G401 (cell line): ENCODE measurements around the gene KREMEN2. TPM values are rescaled to one million over a fixed set of nuclear protein-coding genes. Genes with fewer than 3 reads are reported as not detected.

Experiments used
- DNase-seq: peaks from one replicate; pipeline ENCODE4 v3.0.0-alpha.2; 2015; ENCODE audit warnings: low spot score
- in situ Hi-C: cut with HindIII; loops from 2 replicates; pipeline ENCODE4 v1.10.0; 2016; ENCODE audit warnings: low sequenced_read_pairs, mixed read lengths
- total RNA-seq: library from RNA; depleted of rRNA; stranded (reverse); fragments of >200 nt; shearing (Covaris generic); gene quantifications from 2 replicates; pipeline ENCODE4 v1.2.3, GENCODE V29; 2014

The KREMEN2 gene
- total RNA-seq, 1 experiment from 2014 or later = 64.8 TPM

DNA sequence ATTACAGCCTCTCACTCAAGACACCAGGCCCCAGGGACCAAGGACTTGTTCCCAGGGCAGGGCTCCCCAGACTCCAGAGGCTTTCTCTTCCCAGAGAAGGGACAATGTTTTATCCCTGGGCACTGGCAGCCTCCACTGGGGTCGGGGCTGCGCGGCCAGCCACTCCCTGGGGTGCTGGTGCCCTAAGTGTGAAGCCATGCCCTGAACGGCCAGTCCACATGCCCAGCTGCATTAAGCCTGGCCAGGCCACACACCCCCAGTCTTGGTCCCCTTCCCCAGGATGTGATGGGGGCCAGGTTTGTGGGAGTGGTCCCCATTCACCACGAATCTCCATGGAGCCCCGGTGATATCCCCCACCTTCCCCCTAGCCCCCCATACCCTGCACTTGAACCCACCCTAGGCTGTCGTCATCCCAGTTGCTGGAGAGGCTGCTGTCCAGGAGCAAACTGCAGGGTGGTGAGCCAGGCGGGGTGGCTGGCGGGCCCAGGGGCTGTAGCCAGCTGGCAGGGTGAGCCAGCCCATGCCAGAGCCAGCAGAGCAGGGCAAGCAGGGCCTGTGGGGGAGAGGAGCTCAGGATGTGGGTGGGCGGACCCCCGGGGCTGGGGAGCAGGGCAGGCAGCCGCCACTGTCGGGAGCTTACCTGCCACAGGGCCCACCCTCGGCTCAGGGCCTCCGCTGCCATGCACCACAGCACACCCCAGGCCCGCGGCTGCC, 9.7 kb downstream of the KREMEN2 start:
- in situ Hi-C loops = no loop called here
- DNase-seq = no peak

DNA sequence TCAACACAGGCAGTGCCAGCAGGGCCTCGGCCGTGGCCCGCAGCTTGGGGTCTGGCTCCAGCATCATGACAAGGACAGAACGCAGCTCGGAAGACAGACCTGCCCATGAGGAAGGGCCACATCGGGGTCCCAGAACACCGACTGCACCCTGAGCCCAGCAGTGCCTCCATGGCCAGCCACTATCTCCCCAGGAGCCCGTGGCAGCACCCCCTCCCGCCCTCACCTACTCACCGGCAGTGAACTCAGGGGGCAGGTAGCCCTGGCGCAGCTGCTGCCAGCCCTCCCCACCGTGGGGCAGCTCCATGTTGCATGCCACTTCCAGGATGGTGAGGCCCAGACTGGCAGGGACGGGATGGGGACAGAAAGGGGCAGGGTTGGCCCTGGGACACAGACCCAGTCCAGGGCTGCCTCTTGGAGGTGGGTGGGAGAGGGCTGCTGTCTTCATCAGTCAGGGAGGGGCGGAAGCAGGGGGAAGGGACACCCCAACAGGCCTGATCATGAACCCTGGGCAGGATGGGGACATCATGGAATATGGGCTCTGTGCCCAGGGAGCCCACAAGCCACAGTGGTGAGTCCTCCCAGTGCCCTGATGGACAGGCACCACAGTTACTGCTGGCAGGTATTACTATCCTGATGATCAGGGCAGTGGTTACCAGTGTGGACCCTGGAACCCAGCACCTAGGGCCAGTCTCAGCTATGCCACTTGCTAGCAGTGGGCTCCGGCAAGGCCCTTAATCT, 10.4 kb downstream of the KREMEN2 start:
- no peak for DNase-seq

DNA sequence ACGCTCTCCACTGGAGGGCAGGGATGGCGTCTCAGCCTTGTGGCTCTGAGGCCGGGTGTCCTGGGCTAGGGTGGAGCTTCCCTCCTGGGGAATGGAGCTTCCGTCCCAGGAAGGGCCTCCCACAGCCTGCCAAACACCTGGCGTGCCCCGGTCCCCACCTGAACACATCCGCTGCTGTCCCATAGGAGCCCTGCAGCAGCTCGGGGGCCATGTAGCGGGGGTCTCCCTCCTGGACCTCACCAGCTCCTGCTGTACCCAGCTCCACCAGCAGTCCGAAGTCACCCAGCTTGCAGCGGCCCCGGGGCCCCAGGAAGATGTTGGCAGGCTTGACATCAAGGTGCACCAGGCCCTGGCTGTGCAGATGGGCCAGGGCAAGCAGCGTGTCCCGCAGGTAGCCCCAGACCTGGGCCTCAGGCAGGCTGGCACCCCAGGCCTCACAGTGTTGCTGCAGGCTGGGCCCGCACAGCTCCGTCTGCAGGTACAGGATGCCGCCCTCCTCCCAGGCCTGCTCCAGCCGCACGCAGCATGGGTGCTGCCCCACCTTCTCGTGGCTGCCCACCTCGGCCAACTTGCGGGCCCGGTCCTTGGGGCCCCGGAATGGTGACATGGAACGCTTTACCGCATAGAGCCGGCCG, 11.2 kb downstream of the KREMEN2 start:
- no peak for DNase-seq
- in situ Hi-C loops = no loop called here

More for the DNA sequence above, 10.4 kb downstream of the KREMEN2 start:
- in situ Hi-C loops = no loop called here

DNA sequence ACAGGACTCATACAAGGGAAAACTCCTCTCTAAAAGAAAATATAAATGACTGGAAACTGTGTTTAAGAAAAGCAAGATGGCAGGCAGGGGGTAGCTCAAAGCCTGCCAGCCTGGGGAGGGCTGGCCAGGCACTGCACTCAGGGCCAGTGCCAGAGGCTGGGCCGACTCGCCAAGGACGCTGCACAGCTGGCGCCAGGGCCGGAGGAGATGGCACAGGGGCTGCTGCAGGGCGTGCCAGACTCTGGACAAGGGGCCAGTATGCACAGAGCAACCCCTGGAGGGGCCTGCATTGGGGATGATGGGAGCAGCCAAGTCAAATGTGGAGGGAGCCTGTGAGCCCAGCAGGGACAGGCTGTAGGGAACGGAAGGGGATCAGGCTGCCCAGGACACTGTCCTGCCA, 12.1 kb downstream of the KREMEN2 start:
- in situ Hi-C loops = no loop called here
- no peak for DNase-seq

DNA sequence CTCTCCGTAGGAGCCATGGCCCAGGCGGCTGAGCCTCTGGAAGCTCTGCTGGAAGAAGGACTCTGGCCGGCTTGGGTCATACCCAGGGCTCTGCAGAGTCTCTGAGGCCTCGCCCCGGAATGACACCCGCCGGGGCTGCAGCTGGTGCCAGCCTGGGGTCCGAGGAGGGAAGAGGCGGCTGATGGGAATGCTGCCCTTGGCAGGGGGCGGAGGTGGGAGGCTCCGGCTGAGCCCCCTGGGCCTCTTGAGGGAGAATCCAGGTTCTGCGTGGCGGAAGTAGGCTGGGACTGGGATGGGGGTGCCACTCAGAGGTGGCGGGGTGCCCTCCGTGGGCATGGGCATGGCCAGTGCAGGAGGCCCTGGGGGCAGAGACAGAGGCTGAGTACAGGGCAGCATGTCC, 12.6 kb downstream of the KREMEN2 start:
- in situ Hi-C loops = no loop called here
- DNase-seq = no peak

DNA sequence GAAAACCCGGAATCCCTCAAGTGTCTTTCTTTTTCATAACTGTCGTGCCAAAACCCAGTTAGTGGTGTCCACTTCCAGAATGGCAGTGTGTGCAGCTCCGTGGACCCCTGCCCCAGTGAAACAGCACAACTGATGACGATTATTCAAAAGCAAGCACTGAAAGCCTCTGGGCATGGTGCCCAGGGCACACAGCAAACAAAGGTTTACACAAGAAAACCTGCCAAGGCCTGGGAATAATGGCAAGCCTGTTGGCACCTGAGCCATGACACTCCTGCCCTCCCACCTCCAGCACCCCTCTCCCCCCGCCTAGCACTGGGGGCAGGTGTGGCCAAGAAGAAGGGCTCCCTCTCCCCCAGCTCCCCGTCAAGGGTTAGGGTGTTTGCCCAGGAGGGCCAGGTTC, 13.4 kb downstream of the KREMEN2 start:
- in situ Hi-C loops = no loop called here

DNA sequence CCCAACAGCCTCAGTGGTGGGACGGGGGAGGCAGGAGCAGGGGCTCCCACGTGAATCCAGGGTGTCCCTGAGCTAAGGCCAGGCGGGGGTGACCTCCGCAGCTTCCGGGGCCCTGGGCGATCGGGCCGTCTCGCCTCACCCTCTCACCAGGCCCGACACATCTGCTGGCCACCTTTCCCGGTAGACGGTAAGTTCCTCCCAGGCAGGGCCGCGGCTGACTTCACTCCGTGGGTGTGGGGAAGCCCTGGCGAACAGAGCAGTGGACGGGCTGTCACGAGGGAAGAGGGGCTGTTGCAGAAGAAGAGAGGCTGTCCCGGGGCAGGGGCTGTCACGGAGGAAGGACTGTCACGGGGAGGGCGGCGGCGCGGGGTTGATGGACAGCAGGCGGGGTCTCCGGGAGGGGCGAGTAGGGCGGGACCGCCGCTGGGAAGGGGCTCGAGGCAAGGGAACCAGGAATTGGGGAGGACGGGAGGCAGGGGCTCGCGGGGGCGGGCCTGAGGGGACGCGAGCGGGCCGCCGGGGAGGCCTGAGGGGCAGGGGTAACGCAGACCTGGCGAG, 15.7 kb downstream of the KREMEN2 start:
- DNase-seq = no peak
- in situ Hi-C loops = no loop called here

More for the DNA sequence above, 13.4 kb downstream of the KREMEN2 start:
- DNase-seq = no peak

DNA sequence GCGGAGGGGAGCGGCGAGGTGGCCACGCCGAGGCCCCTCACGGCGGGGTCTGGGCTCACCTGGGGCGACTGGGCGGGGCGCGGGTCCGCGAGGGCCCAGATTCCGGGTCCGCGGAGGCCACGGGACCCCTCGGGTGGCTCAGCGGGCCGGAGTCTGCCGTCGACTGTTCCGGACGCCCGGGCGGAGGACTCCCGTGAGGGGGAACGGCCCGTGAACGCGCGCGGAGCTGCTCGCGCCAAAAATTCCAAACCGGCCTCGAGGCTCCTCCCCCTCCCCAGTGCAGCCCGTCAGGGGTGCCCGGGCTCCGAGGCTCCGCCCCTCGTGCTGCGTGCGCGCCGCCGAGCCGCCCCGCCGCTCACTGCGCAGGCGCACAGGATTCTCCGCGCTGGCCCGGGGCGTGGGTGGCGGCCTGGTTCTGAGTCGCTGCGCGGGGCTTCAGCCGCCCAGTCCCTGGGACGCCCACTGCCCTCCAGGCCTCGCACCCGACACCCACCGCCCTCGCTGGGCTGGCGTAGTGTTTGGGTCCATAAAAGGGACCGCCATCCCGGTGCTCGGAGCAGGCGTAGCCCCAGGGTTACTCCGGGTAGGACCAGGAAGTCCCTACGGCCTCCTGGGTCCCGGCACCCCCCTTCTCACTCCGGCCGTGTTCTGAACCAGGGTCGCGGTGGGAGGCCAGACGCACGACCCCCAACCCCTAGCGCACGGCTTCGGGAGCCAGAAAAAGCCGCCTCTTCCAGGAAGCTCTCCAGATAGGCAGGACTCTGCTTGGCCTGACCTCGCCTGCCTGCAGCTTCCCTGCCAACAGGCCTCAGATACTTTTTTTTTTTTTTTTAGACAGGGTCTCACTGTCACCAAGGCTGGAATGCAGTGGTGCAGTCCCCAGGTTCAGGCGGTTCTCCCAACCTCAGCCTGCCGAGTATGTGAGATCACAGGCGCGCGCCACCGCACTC, 16.4 kb downstream of the KREMEN2 start, which contains the start of gene PKMYT1:
PKMYT1 (minus strand) TSS at position 220 of the 950 bp plus-strand sequence. CDS start 789 bp downstream, outside the sequence.
- in situ Hi-C loops = no loop called here
- DNase-seq = peak; percentile 83

DNA sequence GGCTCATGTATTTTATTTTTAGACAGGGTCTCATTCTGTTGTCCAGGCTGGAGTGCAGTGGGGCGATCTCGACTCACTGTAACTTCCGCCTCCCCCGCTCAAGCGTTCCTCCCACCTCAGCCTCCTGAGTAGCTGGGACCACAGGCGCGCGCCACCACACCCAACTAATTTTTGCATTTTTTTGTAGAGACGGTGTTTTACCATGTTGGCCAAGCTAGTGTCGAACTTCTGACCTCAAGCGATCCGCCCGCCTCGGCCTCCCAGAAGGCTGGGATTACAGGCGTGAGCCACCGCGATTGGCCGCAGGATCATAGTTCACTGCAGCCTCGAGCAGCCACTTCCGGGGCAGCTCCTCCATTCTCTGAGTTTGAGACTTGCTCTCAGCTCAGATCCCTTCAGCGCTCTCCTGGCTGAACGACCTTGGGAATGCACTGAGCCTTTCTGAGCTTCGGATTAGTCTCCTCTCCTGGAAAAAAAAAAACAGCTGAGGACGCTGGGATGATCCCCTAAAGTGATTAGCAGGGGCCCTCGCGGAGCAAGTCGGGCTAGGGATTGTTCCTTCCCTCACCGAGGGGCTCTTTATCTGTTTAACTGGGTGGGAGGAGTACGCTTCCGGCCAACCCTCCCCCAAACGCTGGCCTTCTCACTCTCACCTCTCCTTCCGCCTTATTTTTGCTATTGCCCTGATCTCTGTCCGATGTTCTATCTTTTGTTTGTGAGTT, 17.3 kb downstream of the KREMEN2 start:
- in situ Hi-C loops = no loop called here
- DNase-seq = no peak

DNA sequence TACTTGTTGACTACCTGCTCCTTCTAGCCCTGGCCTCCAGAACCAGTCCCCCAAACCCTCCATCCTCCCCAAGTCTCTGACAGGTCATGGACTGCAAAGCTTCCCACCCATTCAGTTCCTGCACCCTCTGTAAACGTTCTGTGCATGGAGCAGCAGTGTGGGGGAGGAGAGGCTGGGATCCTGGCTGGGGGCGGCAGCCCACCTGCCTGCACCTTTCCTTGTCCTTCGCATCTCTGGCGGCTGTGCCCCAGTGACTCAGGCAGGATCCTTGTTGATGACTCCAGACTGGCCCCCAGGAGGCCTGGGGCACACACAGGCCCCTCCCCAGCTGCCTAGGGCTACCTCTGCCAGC, 17.8 kb downstream of the KREMEN2 start:
- in situ Hi-C loops = no loop called here
- no peak for DNase-seq

DNA sequence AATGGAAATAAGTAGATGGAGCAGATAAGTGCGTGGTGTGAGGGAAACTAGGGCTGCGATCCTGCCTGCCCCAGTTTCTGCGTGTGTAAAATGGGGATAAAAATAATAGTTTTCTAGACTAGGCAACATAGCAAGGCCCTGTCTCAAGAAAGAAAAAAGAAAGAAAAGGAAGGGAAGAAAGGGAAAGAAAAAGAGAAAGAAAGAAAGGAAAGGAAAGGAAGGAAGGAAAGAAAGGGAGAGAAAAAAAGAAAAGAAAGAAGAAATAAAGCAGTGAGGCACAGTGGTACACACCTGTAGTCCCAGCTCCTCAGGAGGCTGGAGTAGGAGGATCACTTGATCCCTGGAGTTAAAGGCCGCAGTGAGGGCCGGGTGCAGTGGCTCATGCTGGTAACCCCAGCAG, 18.3 kb downstream of the KREMEN2 start:
- in situ Hi-C loops = no loop called here
- DNase-seq = no peak

DNA sequence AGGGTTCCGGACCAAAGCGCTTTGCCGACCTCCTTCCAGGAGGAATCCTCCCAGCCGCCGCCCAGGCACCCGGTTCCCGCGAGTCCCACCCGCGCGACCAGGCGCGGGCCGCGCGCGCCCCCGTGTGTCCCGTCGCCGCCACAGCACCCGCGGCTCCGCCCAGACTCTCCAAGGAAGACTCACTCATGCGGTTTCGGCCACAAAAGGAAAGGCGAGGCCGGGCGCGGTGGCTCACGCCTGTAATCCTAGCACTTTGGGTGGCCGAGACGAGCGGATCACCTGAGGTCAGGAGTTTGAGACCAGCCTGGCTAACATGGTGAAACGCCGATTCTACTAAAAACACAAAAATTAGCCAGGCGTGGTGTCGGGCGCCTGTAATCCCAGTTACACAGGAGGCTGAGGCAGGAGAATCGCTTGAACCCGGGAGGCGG, 19.6 kb downstream of the KREMEN2 start:
- in situ Hi-C loops = no loop called here
- DNase-seq = peak; percentile 77

DNA sequence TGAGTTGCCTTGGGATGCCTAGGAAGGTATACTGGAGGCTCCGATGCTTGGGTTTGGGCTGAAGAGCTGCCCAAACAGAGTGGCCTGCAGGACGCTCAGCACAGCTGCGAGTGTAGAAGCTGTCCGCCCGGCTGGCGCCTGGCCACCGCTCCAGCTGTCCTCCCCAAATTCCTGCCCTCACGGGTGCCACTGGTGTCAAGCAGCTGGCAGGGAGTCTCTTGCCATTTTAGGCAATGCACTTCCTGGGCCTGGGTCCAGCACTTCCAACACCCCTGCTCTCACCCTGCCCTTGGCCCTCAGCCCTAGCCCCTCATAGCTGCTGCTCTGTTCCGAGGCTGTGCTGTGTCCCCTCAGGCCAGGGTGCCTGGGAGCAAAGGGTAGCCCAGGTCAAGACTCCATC, 21.4 kb downstream of the KREMEN2 start:
- DNase-seq = peak; percentile 35
- in situ Hi-C loops = no loop called here

DNA sequence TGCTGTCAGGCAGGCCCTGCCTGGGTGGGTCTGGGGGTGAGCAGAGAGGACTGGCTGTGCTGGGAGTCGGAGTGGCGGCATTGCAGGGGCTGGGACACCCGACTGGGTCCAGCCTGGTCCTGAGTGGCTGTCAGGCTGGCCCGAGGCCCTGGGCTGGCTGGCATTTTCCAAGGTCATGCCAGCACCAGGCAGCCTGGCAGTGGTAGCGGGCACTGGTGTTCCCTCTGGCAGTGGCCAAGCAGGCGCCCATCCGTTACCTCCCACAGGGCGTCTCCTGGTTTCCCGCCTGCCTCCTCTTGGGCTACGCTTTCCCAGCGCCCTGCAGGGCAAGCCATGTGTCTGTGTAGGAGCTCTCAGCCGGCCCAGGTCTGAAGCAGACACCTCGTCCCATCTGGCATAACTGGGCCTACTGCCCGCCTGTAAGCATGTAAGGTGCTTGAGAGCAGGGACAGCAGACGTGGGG, 21.8 kb downstream of the KREMEN2 start:
- DNase-seq = peak; percentile 96
- in situ Hi-C loops = no loop called here

DNA sequence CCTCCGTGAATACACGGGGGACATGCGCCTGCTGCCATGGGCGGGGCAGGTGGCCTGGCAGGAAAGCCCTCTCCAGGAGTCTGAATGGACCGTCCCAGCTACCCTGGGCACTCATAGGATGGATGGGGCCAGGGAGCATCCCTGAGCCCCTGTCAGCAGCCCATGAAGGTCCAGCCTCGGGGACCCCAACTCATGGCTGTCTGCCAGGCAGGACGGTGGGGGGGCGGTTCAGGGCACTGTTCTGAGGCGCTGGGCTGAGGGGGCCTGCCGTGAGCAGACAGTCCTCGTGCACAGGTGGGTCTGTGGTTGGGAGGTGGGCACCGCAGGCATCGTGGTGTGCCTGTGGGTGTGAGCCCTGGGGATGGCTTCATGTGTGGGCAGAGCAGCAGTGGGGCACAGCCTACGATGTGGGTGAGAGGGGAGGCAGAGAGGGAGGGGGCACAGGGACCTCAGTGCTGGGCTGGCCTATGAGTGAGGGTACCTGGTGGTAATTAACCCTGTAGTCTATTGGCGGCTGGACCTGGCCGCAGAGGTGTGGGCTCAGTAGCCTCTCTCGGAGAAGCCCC, 22.6 kb downstream of the KREMEN2 start:
- no peak for DNase-seq
- in situ Hi-C loops = no loop called here

DNA sequence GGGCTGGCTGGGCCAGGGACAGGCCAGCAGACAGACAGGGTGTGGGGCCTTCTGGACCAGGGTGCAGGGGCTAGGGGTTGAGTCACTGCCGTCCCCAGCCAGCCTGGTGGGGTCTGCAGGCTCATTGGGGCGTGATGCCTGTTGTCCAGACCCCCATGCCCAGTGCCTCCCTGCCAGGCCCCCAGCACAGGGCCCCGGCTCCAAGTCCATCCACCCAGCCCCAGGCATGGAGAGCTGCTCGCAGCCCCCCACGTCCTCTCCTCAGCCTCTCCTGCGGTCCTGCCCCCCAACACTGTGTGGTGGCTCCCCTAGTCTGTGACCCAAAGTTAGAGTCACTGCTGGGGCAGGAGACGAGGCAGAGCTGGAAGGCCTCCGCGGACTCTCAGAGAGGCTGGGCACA, 23.2 kb downstream of the KREMEN2 start:
- in situ Hi-C loops = no loop called here
- DNase-seq = no peak

DNA sequence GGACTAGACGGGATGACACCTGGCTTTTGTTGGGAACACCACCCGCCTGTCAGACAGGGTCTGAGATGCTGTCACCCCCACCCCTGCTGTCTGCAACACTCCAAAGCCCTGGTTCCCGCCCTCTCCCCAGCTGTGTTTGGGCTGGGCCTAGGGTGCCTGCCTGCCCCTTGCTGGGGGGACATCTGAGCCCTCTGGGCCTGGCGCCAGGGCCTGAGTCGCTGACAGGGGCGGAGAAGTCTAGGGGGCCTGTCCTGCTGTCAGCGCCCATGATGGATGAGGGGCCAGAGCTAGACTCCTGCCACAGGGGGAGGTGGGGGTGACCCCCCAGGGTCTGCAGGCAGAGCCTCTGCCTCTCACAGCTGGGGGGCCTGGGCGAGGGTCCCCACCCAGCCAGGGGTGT, 23.8 kb downstream of the KREMEN2 start:
- in situ Hi-C loops = no loop called here
- no peak for DNase-seq

DNA sequence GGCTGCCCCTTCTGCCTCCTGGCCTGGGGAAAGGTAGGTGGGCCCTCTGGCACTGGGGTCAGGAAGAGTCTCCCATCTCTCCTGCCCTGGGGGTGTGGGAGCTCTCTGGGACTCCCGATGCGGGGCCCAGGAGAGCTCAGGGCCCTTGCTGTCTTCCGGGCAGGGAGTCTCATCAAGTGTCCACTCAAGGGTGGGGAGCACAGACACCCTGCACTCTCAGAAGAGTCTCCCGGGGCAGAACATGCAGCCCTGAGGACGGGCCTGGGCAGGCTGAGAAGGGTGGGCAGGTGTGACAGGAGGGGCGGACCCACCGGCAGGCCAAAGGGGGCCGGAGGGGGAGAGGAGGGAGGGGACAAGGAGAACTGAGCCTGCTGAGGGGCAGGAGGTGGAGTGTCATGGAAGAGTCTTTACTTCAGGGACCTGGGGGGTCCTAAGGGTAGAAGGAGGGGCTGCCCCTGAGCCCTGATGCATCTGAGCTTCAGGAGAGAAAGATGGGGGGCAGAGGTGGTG, 24.6 kb downstream of the KREMEN2 start:
- in situ Hi-C loops = no loop called here

More for the DNA sequence above, 24.6 kb downstream of the KREMEN2 start:
- DNase-seq = no peak
